NCI-H748 (cell line): ENCODE data around the gene MACROD1.

ENCODE experiments used
- DNase-seq: peaks from one replicate; lab custom pipeline; 2025; ENCODE audit not compliant: unreplicated experiment; lab: John Stamatoyannopoulos, UW

Gene MACROD1

DNA sequence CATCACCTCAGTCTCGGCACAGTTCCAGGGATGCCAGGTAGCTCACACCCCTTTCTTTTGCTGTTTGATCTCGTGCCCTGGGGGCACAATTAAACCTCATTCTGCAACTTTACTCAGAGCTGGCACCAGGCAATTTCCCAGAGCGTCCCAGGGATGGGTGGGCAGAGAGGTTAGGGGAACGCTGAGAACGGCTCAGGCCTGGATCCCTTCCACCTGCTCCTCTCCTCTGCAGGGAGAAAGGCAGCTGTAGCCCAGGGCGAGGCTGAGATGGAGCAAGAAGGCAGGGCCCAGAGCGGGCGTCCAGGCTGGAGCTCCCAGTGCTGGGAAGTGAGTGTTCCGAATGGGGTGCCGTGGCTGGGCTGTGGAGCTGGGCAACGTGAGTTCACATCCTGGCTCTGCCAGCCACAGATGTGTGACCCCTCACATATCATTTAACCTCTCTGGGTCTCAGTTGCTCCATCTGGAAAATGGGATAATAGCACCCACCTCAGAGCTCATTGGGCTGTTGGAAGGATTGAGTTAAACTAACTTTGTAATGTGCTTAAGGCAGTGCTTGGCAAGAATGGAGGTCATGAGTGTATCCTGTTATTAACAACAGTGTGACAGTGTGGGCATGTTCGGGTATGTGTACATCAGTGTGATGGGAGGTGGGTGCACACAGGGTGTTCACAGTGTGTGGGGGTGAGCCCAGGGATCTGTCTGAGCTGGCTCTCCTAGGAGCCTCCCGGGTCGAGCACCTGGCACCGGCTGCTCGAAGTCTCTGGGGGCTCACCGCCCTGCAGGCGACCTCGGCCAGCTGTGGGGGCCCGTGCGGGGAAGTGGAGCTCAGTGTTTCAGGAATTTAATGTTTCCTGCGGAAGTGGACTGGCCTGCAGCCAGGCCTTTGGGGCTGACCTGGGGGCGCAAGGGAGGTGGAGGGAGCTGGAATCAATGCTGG lies 164.2 kb downstream of the MACROD1 start:
- DNase-seq = no peak

DNA sequence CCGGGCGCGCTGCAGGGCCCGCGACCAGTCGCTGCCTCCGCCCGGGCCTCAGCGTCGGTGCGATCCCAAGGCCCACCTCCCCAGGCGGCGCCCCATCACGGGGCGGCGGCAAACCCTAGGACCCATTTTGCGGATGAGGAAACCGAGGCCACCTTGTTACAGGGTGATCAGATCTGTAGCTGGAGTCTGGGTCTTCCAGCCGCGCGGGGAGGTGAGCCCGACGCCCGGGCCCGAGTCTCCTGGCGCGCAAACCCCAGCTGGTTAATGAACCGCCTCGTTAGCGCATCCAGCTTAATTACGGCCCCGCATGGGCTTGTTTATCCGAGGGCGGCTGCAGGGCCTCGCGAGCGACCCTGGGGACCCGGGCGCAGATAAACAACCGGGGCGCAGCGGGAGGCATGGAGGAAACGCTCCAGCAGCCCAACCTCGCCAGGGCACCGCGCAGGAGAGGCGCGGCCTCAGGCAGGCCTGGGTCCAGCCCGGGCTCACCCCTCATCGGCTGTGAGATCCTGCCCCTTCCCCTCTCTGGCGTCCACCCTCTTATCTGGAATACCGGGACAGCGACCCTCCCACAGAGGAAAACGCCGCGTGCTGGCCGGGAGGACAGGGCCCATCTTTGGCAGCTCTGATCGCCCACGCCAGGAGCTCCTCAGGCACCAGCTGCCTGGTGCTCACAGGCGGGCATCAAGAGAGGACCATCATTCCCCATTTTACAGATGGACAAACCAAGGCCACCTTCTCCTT lies 165.0 kb downstream of the MACROD1 start:
- peak; percentile 28 for DNase-seq

GRCh38 chr11:64000026-64000739 lies 165.7 kb downstream of the MACROD1 start:
- peak; percentile 34 for DNase-seq

DNA sequence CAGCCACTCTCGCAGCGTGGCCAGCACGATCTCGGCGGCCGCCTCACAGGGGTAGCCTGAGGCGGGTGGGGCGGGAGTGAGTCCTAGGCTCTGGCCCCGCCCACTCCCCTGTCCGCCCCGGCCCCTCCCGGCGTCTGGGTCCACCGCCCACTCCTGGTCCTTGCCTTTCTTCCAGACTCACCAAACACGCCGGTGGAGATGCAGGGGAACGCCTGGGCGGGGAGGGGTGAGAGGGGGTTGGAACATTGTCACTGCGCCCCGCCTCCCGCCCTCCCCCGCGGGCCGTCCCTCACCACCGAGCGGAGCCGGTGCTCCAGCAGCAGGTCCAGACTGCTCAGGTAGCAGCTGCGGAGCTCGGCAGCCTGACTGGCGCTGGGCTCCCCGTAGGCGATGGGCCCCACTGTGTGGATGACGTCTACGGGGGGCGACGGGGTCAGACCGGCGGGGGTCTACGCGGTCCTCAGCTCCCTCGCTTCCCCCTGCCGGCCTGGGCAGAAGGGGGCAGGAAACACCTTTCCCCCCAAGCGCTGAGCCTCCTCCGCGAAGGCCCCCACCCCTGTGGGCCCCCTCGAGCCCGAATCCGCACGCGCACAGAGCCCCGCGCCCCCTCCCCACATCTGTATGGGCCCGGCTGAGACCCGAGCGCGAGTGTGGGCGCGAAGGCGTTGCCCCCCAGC lies 166.4 kb downstream of the MACROD1 start:
- peak; percentile 78 for DNase-seq

DNA sequence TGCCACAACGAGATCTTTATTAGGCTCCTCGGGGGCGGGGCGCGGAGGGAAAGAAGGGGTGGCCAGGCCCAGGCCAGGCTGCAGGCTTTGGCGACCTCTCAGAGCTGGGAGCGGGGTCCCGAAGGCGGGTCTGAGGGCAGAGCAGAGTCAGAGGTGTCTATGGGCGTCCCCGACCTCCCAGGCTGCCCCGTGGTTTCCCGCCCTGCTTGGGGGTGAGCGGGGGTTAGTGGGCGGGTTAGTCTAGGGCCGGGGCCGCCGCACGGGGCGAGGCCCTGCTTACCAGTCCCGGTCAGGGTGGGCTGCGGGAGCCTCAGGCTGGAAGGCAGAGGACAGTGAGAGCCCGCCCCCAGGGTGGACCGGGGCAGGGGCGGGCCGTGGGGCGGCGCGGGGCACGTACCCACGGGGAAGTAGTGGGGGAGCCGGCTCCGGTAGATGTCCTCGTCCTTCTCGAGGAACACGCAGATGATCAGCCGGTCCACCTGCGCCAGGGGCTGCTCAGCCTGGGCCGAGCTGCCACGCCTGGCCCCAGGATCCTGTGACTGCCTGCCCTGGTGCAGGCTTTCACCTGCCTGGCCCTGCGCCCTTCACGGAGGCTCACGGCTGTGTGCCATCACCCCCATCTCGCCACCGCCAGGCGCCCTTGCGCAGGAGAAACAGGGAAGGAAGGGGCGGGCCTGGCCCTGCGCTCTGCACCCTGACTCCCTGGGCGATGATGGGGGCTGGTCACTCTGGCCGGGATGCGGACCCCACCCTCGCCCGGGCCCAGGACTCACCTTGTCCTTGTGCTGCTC lies 167.2 kb downstream of the MACROD1 start:
- DNase-seq = peak; percentile 54

DNA sequence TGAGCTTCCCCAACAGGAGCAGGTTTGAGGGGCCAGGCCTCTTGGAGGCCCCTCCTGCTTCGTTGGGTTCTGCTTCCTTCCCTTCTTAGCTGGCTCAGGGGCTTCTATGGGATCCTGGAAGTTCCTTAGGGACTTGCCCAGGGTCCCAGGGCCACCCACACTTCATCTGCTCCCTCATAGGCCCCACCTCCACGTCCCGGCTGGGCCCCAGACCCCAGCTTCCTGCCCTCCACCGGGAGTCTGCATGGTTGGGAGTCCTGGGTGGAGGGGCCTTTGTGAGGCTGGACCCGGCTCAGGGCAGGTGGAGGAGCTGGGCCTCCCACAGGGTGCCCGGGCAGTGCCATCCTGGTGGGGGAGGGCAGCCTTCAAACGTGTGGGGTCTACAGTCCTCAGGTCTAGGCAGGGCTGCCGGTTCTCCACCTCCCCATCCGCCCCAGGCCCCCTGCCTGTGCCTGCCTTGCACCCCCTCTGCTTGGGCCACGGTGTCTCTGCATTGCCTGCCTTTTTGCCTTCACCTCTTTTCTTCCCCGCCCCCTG lies 168.0 kb downstream of the MACROD1 start:
- DNase-seq = no peak

DNA sequence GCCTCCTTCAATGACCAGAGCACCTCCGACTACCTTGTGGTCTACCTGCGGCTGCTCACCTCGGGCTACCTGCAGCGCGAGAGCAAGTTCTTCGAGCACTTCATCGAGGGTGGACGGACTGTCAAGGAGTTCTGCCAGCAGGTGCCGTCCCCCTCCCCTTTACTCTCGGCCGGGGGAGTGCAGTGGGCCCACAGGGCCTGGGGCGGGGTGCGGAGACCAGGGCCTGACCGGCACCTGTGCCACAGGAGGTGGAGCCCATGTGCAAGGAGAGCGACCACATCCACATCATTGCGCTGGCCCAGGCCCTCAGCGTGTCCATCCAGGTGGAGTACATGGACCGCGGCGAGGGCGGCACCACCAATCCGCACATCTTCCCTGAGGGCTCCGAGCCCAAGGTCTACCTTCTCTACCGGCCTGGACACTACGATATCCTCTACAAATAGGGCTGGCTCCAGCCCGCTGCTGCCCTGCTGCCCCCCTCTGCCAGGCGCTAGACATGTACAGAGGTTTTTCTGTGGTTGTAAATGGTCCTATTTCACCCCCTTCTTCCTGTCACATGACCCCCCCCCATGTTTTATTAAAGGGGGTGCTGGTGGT lies 168.7 kb downstream of the MACROD1 start:
- no peak for DNase-seq

DNA sequence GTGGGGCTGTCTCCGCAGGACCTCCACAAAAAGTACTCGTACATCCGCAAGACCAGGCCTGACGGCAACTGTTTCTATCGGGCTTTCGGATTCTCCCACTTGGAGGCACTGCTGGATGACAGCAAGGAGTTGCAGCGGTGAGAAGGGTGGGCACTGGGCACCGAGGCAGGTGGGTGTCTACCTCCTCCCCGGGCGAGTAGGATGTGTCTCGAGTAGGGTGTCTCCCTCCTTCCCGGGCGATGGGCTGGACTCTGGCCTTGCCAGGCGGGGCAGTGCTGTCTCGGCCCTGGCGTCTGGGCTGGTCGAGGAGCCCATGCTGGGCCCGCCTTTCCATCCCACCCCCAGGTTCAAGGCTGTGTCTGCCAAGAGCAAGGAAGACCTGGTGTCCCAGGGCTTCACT lies 169.4 kb downstream of the MACROD1 start:
- DNase-seq = no peak

GRCh38 chr11:63993993-63994392 lies 171.9 kb downstream of the MACROD1 start:
- no peak for DNase-seq

- DNase-seq = no peak
Measured at GRCh38 chr11:63993100-63993499, 172.8 kb downstream of the MACROD1 start.

GRCh38 chr11:63991558-63991957 lies 174.4 kb downstream of the MACROD1 start:
- no peak for DNase-seq

- no peak for DNase-seq
Measured at GRCh38 chr11:63986932-63987513, 178.9 kb downstream of the MACROD1 start.

- DNase-seq = peak; percentile 98
Measured at GRCh38 chr11:63986156-63986931, 179.6 kb downstream of the MACROD1 start, which contains the start of gene OTUB1. Gene OTUB1, plus strand, starts transcription at chr11:63986438. Its CDS starts 19 bp downstream, at chr11:63986457.

- DNase-seq = peak; percentile 73
Measured at GRCh38 chr11:63985812-63986155, 180.1 kb downstream of the MACROD1 start.

DNA sequence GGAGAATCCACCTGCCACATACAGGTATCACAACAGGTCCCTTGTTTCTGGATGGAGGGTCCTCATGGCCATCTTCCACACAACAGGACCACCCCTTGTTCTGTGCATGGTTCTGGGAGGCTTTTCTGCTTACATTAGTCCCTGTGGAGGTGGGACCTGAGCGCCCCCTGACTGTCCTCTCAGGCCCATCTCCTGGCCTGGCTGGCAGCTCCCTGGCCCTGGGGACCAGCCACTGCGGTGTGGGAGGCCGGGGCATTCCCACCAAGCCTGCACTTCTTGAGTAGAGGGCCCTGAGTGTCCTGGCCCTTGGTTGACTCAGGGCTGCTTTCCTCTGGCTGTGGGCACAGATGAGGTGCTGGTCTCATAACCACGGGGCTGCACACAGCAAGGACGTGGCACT lies 186.5 kb downstream of the MACROD1 start:
- DNase-seq = no peak

GRCh38 chr11:63978551-63979239 lies 187.2 kb downstream of the MACROD1 start:
- no peak for DNase-seq

- DNase-seq = peak; percentile 100
Measured at GRCh38 chr11:63974259-63975143, 191.4 kb downstream of the MACROD1 start, which contains the start of gene COX8A. Gene COX8A, plus strand, starts transcription at chr11:63974620. Its CDS starts 61 bp downstream, at chr11:63974681.
